Muscle layer of colon (tissue), 2 donors: Measurements from ENCODE around the gene PPP2R3C.
"Not testable (repeated sequence)": the region's sequence is repeated elsewhere in the genome, so short reads cannot be mapped to it uniquely, and the experiment has no call there.

Source experiments
- H3K27ac ChIP-seq: one replicate; pipeline ENCODE4 v1.7.0; 2013; ENCODE audit warnings: low read depth, mild to moderate bottlenecking, low read length, moderate library complexity
- H3K27me3 ChIP-seq, 2 donors: one replicate each; pipeline ENCODE4 v1.7.0; 2013; ENCODE audit warnings: low read length in 2 of 2, mild to moderate bottlenecking in 2 of 2; ENCODE audit not compliant: insufficient read depth in 2 of 2, control insufficient read depth in 1 of 2
- H3K36me3 ChIP-seq: one replicate; pipeline ENCODE4 v1.7.0; 2013; ENCODE audit warnings: mild to moderate bottlenecking, low read length; ENCODE audit not compliant: insufficient read depth
- H3K4me1 ChIP-seq: one replicate; pipeline ENCODE4 v1.7.0; 2013; ENCODE audit warnings: mild to moderate bottlenecking, low read length; ENCODE audit not compliant: insufficient read depth
- H3K4me3 ChIP-seq, 2 donors: one replicate each; pipeline ENCODE4 v1.7.0; 2013; ENCODE audit warnings: low read length in 2 of 2, low read depth in 1 of 2, mild to moderate bottlenecking in 1 of 2, moderate library complexity in 1 of 2
- H3K9ac ChIP-seq: one replicate; pipeline ENCODE4 v1.7.0; 2013; ENCODE audit warnings: low read length
- H3K9me3 ChIP-seq: one replicate; pipeline ENCODE4 v1.7.0; 2013; ENCODE audit warnings: mild to moderate bottlenecking, low read length
- donor health status: abdominal sarcoma.
- donor health status: Adenocarcinoma of cecum.

The PPP2R3C gene

GRCh38 chr14:35122696-35123387 lies 1.1 kb upstream of the PPP2R3C start:
- Histone ChIP-seq H3K9me3 (no peaks in the 10 kb centered on the region), H3K27me3 (no peaks in the 10 kb centered on the region), H3K9ac (peak overlapping the region; percentile 80), H3K4me1 (peaks cover 26% of the 10 kb centered on the region), H3K4me3 (peak overlapping the region; percentile 79 to 87), H3K36me3 (no peaks in the 10 kb centered on the region), H3K27ac (peak overlapping the region; percentile 90)

GRCh38 chr14:35121026-35121886 lies 534 bp downstream of the PPP2R3C start:
- Histone ChIP-seq H3K36me3 (no peaks in the 10 kb centered on the region), H3K9ac (peak overlapping the region; percentile 80), H3K4me3 (peak overlapping the region; percentile 79 to 87), H3K27me3 (no peaks in the 10 kb centered on the region), H3K9me3 (no peaks in the 10 kb centered on the region), H3K27ac (peak overlapping the region; percentile 90), H3K4me1 (peaks cover 26% of the 10 kb centered on the region)

- no peaks in the 10 kb centered on the region for H3K9me3 ChIP-seq
- H3K27me3 ChIP-seq: no peaks in the 10 kb centered on the region
- H3K9ac ChIP-seq: no peak overlapping the region
- peaks cover 22% of the 10 kb centered on the region for H3K36me3 ChIP-seq
- no peak overlapping the region for H3K27ac ChIP-seq
- H3K4me3 ChIP-seq: no peak overlapping the region
- peaks cover 16% of the 10 kb centered on the region for H3K4me1 ChIP-seq
These were observed 4.7 kb downstream of the PPP2R3C start for GRCh38 chr14:35117112-35117511.

GRCh38 chr14:35116242-35116641 lies 5.5 kb downstream of the PPP2R3C start:
- Histone ChIP-seq H3K4me3 (no peak overlapping the region), H3K9ac (no peak overlapping the region), H3K27ac (no peak overlapping the region), H3K36me3 (peaks cover 30% of the 10 kb centered on the region), H3K4me1 (peaks cover 16% of the 10 kb centered on the region), H3K27me3 (no peaks in the 10 kb centered on the region), H3K9me3 (no peaks in the 10 kb centered on the region)

GRCh38 chr14:35114036-35114435 lies 7.8 kb downstream of the PPP2R3C start:
- Histone ChIP-seq H3K36me3 (peaks cover 47% of the 10 kb centered on the region), H3K27me3 (no peaks in the 10 kb centered on the region), H3K4me3 (no peak overlapping the region), H3K9me3 (no peaks in the 10 kb centered on the region), H3K4me1 (peaks cover 7% of the 10 kb centered on the region), H3K27ac (no peak overlapping the region), H3K9ac (no peak overlapping the region)

GRCh38 chr14:35113308-35113950 lies 8.4 kb downstream of the PPP2R3C start:
- Histone ChIP-seq H3K4me1 (peaks cover 5% of the 10 kb centered on the region), H3K9ac (no peak overlapping the region), H3K9me3 (no peaks in the 10 kb centered on the region), H3K27me3 (no peaks in the 10 kb centered on the region), H3K4me3 (no peak overlapping the region), H3K36me3 (peaks cover 47% of the 10 kb centered on the region), H3K27ac (no peak overlapping the region)

GRCh38 chr14:35112641-35113040 lies 9.1 kb downstream of the PPP2R3C start:
- Histone ChIP-seq H3K27me3 (no peaks in the 10 kb centered on the region), H3K9ac (no peak overlapping the region), H3K27ac (no peak overlapping the region), H3K9me3 (no peaks in the 10 kb centered on the region), H3K36me3 (peaks cover 51% of the 10 kb centered on the region), H3K4me3 (no peak overlapping the region), H3K4me1 (no peaks in the 10 kb centered on the region)

- Histone ChIP-seq H3K36me3 (peaks cover 43% of the 10 kb centered on the region), H3K27ac (no peak overlapping the region), H3K4me1 (no peaks in the 10 kb centered on the region), H3K9ac (no peak overlapping the region), H3K27me3 (no peaks in the 10 kb centered on the region), H3K9me3 (no peaks in the 10 kb centered on the region), H3K4me3 (no peak overlapping the region)
These were observed 13.9 kb downstream of the PPP2R3C start for GRCh38 chr14:35107866-35108265.

- not testable (repeated sequence) for H3K4me1 ChIP-seq, H3K4me3 ChIP-seq, H3K9ac ChIP-seq, H3K27me3 ChIP-seq, H3K27ac ChIP-seq, H3K9me3 ChIP-seq
- H3K36me3 ChIP-seq: peaks cover 32% of the 10 kb centered on the region
These were observed 27.1 kb downstream of the PPP2R3C start for GRCh38 chr14:35094645-35095044.

GRCh38 chr14:35088514-35088913 lies 33.3 kb downstream of the PPP2R3C start:
- Histone ChIP-seq H3K36me3 (peaks cover 15% of the 10 kb centered on the region), H3K4me3 (no peak overlapping the region), H3K4me1 (no peaks in the 10 kb centered on the region), H3K27ac (no peak overlapping the region), H3K27me3 (no peaks in the 10 kb centered on the region), H3K9me3 (no peaks in the 10 kb centered on the region), H3K9ac (no peak overlapping the region)

- H3K27ac ChIP-seq: no peak overlapping the region
These were observed 36.3 kb downstream of the PPP2R3C start for GRCh38 chr14:35085441-35085840.

More at GRCh38 chr14:35085441-35085840, 36.3 kb downstream of the PPP2R3C start:
- Histone ChIP-seq H3K36me3 (peaks cover 23% of the 10 kb centered on the region), H3K4me1 (no peaks in the 10 kb centered on the region), H3K9ac (no peak overlapping the region), H3K9me3 (no peaks in the 10 kb centered on the region), H3K4me3 (no peak overlapping the region), H3K27me3 (no peaks in the 10 kb centered on the region)
